ENCODE results near the gene SHMT2.

DNA sequence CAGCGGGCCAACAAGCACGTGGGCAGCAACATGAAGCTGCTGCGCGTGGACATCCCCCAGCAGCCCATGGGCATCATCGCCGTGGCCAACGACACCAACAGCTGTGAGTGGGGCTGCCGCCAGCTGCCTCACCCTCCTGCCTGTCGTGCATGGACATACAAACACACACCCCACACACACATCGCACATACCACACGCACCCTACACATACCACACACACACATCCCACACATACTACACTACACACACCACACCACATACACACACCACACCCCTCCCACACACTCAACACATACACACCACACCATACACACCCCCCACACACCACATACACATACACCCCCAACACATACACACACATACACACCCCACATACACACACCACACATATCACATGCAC, 38.1 kb upstream of the SHMT2 start:
- TF ChIP-seq POLR2AphosphoS5 (IDR thresholded peaks at IDR 0.05; ENCODE audit: low read depth, low read length) (no peak), SIN3A (IDR thresholded peaks at IDR 0.05; ENCODE audit: borderline replicate concordance, insufficient read depth, low read length) (no peak), REST (IDR thresholded peaks at IDR 0.05; ENCODE audit: insufficient read depth in 1 of 2, low read depth in 2 of 2, low read length in 2 of 2) (no peak), TAF1 (IDR thresholded peaks at IDR 0.05; ENCODE audit: borderline replicate concordance, insufficient read depth, low read length) (no peak)

Measured in PFSK-1 (cell line).